ENCODE measurements around the gene PSMA8.
A peak's percentile ranks its signal among the peaks of the same experiment; 100 is the strongest.
"Not testable (repeated sequence)": the region's sequence is repeated elsewhere in the genome, so short reads cannot be mapped to it uniquely, and the experiment has no call there.

Gene PSMA8

DNA sequence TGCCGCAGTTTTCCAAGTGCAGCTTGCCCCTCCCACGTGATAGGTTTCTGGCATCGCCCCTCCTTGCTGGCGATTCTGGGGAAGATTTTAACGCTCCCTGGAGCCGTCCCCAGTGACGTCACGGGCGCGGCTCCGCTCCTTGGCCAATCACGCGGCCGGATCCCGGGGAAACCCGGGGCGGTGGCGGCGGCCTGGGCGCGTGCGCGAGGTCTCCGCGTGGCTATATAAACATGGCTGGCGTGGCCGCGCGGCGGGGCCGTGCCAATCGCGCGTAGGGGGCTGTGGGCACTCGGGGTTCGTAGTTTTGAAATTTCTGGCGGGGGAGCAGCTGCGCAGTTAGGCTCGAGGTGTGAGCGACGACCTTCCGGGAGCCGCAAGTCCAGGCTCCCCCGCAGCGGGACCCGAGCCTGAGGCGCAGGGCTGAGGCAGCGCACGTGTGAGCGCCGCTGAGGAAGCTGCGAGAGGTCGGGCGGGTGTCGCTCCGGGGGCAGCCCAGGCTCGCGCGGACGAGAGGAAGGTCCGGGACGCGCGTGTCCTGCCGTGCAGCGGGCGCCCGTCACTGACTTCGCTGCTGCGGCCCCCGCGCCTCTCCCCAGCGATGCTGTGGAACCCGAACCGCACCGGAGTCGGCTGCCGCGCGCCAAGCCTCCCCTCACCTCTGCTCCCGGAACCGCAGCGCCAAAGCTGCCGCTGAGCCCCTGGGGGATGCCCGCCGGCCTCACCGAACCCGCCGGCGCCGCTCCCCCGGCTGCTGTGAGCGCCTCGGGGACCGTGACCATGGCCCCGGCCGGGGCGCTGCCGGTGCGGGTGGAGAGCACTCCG, 92.8 kb downstream of the PSMA8 start, which contains the start of gene TAF4B:
TSS of gene TAF4B (plus strand) at position 217 of the 822 bp plus-strand sequence. CDS start at position 706, 489 bp downstream.
- peak; percentile 64 to 91 for DNase-seq (ENCODE audit: low read depth in 1 of 2, low spot score in 1 of 2)
- in situ Hi-C loops (cut with HindIII; ENCODE audit: low pct_unique_long_range_greater_than_20kb, low sequenced_read_pairs) = no loop called here
- TF ChIP-seq JUND (IDR thresholded peaks at IDR 0.05; ENCODE audit: low read depth) = no peak

GRCh38 chr18:26227051-26227670, 93.5 kb downstream of the PSMA8 start:
- TF ChIP-seq JUND (IDR thresholded peaks at IDR 0.05; ENCODE audit: low read depth) = no peak
- in situ Hi-C loops (cut with HindIII; ENCODE audit: low pct_unique_long_range_greater_than_20kb, low sequenced_read_pairs) = no loop called here
- no peak for DNase-seq (ENCODE audit: low read depth in 1 of 2, low spot score in 1 of 2)

GRCh38 chr18:26228562-26229260, 95.0 kb downstream of the PSMA8 start:
- in situ Hi-C loops (cut with HindIII; ENCODE audit: low pct_unique_long_range_greater_than_20kb, low sequenced_read_pairs) = no loop called here
- DNase-seq (ENCODE audit: low read depth in 1 of 2, low spot score in 1 of 2) = no peak
- TF ChIP-seq JUND (IDR thresholded peaks at IDR 0.05; ENCODE audit: low read depth) = no peak

DNA sequence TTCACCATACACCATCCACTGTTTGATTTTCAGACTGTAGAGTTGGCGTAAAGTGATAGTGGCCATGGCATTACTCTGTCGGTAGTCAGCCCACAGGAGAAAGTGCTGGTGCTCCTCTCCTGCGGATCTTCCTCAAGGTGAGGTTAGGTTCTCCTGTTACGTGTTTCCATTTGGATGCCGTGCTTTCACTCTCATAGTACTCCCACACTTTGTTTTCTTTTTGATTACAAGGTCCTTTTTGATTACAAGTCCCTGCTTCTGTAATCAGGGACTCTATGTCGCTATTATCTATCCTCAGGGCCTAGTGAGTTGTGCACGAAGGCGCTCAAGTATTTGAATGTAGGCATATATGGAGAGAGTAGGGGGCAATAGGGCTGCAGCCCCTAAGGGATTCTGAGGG, 96.8 kb downstream of the PSMA8 start:
- in situ Hi-C loops (cut with HindIII; ENCODE audit: low pct_unique_long_range_greater_than_20kb, low sequenced_read_pairs) = no loop called here
- TF ChIP-seq JUND (IDR thresholded peaks at IDR 0.05; ENCODE audit: low read depth) = no peak
- no peak for DNase-seq (ENCODE audit: low read depth in 1 of 2, low spot score in 1 of 2)

- DNase-seq (ENCODE audit: low read depth in 1 of 2, low spot score in 1 of 2) = no peak
- in situ Hi-C loops (cut with HindIII; ENCODE audit: low pct_unique_long_range_greater_than_20kb, low sequenced_read_pairs) = no loop called here
- TF ChIP-seq JUND (IDR thresholded peaks at IDR 0.05; ENCODE audit: low read depth) = no peak
Measured at GRCh38 chr18:26233208-26233607, 99.5 kb downstream of the PSMA8 start.

- in situ Hi-C loops (cut with HindIII; ENCODE audit: low pct_unique_long_range_greater_than_20kb, low sequenced_read_pairs); DNase-seq (ENCODE audit: low read depth in 1 of 2, low spot score in 1 of 2): not testable (repeated sequence)
Measured at GRCh38 chr18:26237363-26237762, 103.7 kb downstream of the PSMA8 start.

- in situ Hi-C loops (cut with HindIII; ENCODE audit: low pct_unique_long_range_greater_than_20kb, low sequenced_read_pairs); DNase-seq (ENCODE audit: low read depth in 1 of 2, low spot score in 1 of 2): not testable (repeated sequence)
Measured at GRCh38 chr18:26238718-26239117, 105.0 kb downstream of the PSMA8 start.

DNA sequence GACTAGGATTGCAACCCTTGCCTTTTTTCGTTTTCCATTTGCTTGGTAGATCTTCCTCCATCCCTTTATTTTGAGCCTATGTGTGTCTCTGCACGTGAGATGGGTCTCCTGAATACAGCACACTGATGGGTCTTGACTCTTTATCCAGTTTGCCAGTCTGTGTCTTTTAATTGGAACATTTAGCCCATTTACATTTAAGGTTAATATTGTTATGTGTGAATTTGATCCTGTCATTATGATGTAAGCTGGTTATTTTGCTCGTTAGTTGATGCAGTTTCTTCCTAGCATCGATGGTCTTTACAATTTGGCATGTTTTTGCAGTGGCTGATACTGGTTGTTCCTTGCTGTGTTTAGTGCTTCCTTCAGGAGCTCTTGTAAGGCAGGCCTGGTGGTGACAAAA, 108.7 kb downstream of the PSMA8 start:
- in situ Hi-C loops (cut with HindIII; ENCODE audit: low pct_unique_long_range_greater_than_20kb, low sequenced_read_pairs) = not testable (repeated sequence)

More for the DNA sequence above, 108.7 kb downstream of the PSMA8 start:
- DNase-seq (ENCODE audit: low read depth in 1 of 2, low spot score in 1 of 2) = not testable (repeated sequence)
